HG02973 (cell line): ENCODE data around the gene ANKRD13B.

Source experiments
- ATAC-seq: cut with Tn5 transposase; IDR thresholded peaks from one replicate; pipeline ENCODE4 v1.9.1; 2021; ENCODE audit warnings: moderate library complexity; ENCODE audit not compliant: unreplicated experiment

The ANKRD13B gene

DNA sequence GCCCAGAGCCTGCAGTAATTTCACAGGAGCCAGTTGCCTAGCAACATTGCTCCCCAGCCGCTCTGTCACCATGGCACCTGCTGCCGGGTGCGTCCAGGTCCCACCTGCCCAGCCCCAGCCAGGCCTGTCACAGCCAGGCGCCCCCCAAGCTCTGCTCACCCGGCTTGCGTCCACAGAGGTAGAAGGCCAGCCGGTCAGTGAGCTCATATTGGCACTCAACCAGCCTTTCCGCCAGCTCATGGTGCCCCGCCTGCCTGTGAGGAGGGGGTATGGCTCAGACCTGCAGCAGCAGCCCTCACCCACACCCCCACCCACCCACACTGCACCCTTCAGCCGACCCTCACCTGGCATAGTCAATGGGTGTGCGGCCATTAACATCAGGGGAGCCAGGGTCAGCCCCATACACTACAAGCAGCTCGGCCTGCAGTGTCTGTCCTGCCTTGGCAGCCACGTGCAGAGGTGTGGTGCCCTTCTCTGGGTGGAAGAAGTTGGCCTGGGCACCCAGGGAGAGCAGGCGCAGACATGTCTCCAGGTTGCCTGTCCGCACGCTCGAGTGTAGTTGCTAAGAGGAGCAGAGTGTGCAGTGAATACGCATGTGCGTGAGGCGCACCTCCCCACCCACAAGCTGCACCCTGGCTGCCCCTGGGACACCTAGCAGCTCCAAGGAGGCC, 11.2 kb upstream of the ANKRD13B start:
- ATAC-seq = no peak

DNA sequence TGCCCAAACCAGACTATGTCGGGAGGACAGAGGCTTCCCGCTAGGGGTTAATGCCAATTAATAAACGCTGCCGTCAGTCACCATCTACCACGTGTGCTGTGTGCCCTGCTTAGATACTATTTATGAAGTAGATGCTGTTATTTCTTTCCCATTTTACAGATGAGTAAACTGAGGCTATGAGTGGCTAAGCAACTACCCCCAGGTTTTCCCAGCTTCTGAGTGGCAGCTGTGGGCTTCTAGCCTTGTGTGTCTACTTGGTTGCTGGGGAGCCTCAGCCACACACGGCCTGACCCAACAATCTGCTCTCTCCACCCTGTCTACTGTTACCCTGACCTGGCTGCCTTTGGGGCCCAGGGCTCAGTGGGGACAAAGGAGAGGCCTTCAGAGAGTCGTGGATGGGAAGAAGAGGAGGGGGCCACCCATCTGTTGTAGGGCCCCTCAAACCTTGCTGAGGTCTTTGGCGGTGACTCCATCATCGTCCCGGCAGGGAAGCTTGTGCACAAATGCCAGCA, 10.6 kb upstream of the ANKRD13B start:
- no peak for ATAC-seq

DNA sequence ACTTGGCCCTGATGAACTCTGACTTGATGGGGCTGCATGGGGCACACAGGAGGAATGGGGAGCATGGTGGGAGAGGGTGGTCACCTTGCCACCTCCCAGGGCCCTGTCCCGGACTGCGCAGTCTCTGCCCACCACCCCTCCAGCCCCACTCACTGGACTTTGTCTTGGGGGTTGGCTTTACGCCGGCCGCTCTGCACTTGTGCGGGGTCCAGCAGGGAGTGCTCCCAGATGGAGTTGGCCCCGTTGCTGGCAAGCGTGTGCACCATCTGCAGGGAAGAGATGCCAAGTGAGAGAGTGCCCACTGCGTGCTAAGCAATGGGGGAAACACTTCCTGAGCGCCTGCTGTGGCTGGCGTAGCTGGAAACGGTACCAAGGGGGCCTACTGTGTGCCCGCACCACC, 10.2 kb upstream of the ANKRD13B start:
- ATAC-seq = no peak

DNA sequence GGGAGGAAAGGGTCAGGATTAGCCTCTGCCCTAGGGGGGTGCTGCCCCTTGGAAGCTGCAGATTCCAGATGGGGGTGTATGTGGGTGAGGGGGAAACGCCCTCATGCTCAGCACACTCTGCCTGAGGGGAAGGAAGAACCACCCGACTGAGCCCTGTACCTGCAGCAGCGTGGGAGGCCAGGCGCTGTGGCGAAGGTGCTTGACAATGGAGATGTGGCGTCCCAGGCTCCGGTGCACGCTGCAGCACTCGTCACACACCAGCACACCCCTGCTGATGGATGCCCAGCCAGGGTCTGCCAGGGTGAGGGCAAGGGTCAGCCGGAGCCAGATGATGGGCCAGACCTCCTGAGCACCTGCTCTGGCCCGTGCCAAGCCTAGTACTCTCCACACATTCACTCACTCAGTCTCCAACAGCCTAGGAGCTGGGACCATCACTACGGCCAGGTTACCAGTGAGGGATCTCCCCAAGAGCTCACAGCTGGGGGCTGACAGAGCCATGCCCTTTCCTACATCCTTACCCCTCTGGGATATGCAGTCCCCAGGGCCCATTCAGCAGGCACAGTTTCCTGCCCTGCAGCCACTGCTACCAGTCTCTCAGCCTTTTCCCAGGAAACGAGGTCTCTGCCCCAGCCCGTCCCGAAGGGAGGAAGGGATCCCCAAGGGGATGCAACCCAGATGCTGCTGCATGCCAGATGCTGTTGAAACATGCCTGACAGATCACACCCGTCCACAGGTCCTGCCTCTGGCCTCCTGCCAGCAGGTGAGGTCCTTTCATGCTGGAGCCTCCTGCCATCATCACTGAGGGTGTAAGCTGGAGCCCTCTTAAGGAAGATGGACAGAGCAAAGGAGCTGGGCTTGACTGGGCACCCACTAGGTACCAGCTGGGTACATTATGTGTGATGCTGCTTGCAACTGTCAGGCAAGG, 9.3 kb upstream of the ANKRD13B start:
- ATAC-seq = no peak

DNA sequence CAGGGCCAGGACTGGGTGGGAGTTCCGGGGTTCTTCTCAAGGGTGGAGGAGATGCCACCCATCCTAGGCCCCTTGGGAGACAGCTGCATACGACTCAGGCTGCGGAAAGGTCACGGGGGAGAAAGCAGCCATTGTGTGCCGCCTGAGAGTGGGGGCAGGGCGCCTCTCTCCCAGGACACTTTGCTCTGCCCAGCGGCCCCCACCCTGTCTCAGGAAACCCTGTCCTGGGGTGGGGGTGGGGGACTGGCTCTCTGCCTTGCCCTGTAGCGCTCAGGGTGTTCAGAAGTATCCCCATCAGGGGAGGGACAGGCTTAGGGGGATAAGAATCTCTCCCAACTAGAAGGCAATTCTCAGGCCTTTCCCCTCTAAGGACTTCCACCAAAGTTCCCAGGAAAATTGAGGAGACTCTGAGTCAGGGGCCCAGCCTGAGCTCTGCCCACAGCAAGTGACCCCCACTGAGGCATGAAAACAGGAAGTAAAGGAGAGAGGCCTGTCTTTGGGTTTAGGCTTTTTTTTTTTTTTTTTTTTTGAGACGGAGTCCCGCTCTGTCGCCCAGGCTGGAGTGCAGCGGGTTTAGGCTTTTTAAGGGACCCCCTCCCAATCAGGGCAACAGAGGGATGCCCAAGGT, 8.4 kb upstream of the ANKRD13B start:
- no peak for ATAC-seq

DNA sequence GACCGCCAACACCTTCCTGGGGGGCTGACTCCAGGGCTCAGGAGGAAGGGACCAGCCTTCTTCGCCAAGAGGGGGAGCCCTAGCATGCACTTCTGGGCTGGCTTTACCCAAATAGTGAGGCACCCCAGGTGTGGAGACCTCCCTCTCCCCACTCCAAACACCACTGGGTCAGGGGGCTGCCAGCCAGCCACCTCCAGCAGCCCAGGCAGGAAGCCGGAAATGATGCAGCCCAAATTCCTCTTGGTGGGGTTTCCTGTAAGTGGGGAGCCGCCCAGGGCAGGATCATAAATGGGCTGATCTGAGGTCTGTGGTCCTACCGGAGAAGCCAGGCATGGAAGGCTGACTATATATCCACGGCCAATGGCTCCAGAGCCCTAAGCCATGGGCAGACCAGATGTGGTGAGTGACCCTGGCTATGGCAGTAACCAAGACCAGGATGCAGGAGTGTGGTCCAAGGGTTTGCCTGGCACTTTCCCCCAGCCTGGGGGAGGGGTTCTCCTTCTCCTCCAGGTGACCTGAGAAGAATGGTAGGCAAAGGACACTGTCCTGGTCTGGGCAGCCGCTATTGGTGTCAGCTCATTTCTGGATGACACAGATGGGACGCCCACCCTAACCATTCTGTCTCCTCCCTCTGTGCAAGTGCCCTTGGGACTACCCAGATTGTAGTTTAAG, 7.7 kb upstream of the ANKRD13B start:
- ATAC-seq = no peak

DNA sequence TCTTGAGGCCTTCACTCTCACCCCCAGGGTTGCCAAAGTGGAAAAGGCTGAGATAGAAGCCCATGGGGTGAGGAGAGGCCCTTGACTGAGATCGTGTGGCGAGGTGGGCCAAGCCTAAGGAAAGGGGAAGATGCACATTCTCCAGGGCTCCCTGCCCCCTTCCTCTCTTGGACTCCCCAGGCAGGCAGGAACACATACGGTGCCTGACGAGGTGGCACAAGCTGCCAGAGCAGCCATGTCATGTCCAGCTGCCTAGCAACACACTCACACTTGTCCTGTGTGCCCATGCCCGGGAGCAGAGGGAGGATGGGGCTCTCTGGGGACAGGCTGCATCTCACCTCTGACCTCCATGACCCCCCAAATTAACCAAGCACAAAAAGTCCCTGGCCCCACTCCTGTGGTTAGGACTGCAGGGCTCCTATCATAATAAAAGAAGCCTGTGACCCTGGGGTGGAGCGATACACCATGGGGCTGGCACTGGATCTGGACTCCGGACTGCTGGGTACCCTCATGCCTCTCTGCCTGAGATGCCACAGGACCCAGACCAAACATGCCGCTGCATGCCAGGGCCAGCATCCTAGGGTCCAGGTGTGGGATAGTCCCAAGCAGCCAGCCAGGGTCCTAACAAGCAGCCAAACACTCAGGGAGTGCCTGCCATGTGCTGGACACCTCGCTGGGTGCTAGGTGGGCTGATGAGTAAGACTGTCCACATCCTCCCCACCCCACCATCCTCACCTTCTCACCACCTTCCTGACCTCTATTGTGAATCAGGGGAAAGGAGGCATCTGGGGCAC, 6.1 kb upstream of the ANKRD13B start:
- ATAC-seq = no peak

DNA sequence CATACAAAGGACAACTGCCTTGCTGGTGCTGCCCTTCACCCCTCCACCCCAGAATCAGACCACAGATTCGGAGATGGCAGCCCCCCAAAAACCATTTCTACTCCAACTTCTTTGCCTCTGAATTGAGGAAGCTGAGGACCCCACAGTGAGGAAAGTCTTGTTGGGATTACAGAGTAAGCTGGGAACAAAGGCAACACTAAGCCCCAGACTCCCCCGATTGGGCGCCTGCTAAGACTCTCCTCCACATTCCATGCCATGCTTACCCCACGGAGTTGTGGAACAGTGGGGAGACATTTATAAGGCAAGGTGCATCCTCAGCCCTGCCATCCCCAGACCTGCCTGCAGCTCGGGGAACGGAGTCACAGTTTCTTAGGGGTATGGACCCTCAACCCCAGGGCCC, 5.3 kb upstream of the ANKRD13B start:
- no peak for ATAC-seq

DNA sequence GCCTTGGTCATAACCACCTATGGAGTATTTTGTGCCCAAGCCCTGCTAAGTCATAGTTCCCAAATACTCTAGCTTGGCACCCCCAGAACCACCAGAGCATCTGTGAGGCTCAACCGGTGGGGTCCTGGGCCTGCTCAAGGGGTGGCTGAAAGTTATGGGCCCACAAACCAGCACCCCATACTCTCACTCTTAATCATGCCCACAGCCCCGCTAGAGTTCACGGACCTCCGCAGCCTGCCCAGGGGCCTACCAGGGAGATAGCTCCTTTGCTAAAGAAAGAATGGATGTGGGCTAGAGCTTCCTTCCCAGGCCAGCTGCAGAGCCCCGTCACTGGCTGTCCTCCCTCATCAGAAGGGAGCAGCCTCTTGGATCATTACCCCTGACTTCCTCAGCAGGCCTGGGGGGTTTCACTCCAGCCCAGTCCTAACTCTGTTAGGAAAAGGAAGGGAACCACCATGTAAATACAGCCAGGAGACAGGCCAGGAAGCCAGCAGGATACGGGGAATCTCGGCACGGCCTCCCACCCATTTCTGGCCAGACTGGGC, 4.8 kb upstream of the ANKRD13B start:
- ATAC-seq = no peak

DNA sequence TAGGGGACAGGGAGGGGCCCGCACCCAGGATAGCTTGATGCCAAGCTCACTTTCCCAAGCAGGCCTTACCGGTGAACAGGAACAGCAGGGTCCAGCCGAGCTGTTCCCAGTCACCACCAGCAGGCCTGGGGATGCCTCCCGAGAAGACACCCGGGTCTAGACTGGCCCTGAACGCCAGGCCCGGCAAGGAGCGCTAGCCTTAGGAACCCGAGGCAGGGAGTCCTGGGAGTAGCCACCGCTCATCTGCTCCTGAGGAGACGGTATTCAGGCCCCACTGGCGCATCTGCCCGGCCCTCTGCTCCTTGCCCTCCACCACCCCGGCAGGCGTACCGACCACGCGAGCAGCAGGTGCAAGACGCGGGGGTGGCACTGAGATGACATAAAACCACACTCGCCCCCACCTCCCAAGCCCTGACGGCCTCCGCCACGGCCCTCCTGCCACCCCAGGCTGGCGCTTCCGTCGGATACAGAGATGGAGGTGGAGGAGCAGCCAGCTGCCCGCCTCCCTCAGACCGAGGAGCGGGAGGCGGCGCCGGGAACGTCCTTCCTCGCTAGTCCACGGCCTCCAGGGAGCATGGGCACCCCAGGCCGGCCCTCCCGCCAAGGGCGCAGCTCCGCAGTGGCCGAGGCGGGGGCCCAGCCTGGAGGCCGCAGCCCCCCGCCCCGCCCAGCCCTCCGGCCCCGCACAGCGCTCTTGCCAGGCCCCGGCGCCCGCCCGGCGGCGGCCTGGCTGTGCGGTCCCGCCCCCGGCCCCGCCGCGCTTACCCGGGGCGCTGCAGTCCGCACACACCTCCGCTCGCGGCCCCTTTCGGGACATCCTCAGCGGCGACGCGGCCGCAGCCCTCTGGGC, 4.1 kb upstream of the ANKRD13B start:
- peak; percentile 11 for ATAC-seq

DNA sequence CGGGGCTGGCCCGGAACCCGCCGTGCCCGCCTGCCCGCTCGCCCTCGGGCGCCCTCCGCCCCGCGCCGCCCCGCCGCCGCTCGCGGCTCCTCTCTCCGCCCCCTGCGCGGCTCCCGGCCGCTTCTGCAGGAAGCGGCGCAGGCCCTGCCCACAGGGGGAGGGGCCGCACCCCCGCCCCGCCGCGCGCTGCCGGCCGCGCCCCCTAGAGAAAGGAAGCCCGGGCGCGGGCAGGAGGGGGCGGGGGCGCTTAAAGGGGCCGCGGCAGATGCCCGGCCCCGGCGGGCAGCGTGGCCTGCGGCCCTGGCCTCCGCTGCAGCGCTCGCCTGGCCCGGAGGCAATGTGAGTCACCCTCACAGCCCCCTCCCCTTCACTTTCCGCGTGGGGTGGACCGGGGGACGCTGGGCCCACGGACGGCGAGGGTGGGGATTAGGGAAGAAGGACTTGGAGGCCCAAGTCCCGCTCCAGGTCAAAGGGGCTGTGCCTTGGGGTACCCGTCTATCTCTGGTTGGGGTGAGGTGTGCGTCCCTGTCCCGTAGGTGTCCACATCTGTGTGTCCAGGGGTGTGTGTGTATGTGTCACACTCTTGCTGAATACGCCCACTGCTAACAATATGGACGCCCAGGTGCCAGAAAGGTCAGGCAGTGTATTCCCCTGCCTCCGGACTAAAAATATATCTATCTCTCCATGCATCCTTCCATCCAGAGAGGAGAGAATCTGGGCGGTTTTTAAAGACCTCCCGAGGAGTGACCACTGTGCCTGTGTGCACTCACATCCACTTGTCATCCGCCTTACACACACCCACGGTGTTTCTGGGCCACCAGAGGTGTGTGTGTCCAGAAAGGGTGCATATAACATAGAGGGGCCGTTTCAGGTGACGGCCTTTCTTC, 3.2 kb upstream of the ANKRD13B start, which contains the start of gene GIT1:
GIT1 (minus strand) TSS at position 125 of the 887 bp plus-strand sequence. CDS start 270 bp downstream, outside the sequence.
- peak; percentile 54 for ATAC-seq

DNA sequence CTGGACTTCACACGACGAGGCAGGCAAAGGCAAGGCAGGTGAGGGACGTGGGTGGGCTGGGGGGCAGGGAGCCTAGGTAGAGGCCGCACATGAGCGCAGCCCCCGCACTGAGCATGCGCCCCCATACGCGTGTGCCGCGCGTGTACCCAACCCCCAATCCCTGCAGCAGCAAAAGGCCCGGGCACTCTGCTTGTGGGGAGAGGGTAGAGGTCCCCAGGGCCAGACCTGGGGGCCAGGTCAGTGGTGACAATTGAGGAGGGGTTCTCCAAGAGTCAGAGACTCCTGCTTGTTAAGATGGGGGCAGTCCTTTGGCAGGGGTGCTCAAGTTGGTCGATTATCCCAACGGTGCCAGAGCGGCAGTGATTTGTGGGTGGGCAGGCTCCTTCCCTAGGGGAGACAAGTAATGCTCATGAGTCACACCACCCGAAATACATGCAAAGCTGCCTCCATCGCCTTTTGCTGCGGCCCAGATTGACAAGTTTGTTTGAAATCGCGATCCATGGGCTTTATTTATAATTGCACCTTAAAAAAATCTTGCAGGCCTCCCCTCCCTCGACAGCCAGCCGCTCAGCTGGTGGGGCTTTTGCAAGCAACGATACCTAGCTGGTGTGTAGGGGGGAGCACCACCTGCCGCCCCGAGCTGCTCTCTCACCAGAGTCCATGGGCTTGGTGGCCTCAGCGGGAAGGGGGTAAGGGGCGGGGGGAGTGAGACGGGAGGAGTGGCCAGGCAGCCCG, 2.4 kb upstream of the ANKRD13B start:
- no peak for ATAC-seq

DNA sequence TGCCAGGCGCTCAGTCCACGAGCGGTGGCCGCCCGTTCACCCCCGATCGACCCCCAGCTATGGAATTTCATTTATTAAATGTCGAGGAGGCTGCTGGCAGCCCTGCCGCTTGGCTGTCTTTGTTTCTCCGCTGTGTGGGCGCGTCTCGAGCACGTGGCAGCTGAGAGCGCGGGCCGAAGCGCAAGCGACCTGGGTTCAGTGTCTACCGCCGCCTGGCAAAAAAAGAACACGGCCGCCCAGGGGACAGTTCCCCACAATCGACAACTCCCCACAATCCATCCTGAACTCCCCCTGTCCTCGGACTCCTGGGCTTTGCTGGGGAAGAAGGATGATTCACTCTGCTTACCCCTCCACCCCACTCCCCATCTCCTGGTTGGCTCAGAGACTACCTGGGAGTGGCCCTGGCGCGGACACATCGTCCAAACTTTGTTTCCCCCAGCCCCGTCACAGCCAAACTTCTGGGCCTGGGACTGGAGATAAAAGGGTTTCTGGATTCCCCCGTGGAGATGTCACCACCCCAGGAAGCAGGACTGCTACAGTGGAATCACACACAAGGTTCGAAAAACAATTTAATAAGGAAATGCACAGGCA, 1.7 kb upstream of the ANKRD13B start:
- no peak for ATAC-seq

DNA sequence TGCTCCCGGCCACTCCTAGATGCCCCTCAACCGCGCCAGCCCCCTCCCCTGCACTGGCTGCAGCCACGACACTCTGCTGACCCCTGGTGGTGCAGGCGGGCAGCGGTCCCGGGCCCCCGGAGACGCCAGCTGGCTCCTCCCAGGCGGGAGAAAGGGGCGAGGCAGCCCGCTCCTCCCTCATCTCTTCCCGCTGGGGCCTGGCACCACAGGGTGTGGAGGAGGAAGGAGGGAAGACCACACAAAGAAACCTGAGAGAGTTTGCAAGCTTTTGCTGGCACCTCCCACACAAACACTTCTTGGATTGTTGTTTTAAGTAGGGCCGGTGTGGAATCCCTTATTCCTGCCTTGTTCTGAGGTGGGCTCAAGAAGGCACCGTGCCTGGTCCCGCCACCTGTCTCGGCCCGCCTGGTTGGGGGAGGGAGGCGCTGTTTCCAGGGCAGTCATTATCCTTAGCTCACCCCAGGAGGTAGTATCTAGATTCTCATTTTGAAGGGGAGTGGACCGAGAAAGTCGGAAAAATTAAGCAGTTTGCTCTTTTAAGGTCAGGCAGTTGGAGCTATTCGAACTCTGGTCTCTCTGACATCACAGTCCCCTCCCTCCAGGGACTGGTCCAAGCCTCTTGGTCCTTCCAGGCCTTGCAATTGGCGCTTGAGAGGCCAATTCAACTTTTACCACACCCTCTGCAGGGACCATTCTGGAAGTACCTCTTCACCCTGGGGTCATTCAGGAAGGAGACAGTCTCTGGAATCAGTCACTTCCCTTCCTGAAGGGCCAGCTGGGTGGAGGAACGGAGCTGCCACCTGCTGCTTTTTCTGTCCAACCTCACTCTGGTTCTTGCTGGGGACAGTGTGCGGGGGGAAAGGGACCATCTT, 959 bp upstream of the ANKRD13B start:
- no peak for ATAC-seq

DNA sequence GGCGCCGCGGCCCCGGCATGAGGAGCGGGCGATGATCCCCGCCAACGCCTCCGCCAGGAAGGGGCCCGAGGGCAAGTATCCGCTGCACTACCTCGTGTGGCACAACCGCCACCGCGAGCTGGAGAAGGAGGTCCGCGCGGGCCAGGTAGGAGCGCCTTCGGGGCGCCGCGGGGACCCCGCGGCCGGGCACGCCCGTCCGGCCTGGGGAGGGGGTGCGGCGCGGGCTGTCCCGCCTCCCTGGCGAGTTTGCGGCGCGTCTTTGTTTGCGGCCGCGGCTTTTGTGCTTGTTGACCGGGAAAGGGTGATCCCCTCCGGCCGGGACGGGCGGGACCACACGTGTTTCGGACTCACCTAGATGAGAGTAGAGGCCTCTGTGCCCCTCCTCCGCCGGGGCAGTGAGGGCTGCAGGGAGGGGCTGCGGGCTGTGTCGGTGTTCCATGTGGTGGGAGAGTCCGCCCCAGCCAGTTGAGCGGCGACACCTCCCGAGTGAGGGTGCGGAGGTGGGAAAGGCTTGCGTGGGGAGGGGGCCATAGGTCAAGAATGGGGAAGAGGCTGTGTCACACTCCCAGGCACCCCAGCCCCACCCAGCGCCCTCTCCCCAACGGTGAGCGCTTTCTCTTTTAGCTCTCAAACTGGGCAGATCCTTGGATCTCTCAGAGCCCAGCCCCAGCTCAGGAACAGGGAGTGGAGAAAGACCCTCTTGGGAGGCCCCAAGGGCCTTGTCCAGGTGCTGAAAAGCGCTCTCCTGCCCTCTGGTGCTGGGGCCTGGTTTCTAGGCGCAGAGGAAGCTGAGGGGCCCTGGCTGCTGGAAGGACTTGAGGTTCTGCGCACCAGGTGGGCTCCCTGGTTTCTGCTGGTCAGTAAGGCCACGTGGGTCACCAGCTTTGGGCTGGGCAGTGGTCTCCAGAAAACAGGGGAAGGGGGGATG, 923 bp downstream of the ANKRD13B start:
- no peak for ATAC-seq
